ENCODE data around the gene GPR101. TPM values are rescaled to one million over a fixed set of nuclear protein-coding genes. Genes with fewer than 3 reads are reported as not detected.

Gene GPR101
- total and polyA plus RNA-seq, 9 of the 15 experiments (the other 6 are each of a cell fraction or from before 2014, with no cell fraction given) = not detected

DNA sequence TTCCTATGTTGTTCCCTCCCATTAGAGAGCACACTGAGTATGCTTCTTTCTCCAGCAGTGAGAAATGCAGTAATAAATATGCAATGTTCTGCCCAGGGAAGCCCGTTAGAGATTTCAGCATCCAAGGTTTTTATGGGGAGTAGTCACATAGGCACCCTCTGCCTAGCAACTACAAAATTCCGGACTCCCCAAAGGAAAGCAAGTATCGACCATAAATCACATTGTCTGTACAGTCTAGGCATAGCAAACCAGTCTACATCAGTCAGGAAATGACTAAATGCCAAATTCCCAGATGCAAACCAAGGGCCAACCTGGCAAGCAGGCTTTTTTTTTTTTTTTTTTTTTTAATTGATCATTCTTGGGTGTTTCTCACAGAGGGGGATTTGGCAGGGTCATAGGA, 34.8 kb downstream of the GPR101 start (continued):
- TF ChIP-seq HMBOX1 (IDR thresholded peaks at IDR 0.05) = no peak
- TF ChIP-seq NR2C1 (IDR thresholded peaks at IDR 0.05) = no peak
- no peak for TF ChIP-seq NR2C1 (tag; IDR thresholded peaks at IDR 0.05)
- no peak for TF ChIP-seq ZBTB34 (CRISPR knock-in tag; IDR thresholded peaks at IDR 0.05)

Other genes with a start within 250 kb of the GPR101 start
- gene RBMX, start 153.3 kb downstream of the GPR101 start, total RNA-seq (2014; rRNA removed) = 475 and 540 TPM in 2 replicates
- gene RBMX, start 153.3 kb downstream of the GPR101 start, total RNA-seq (2014; rRNA removed; fragmentation: Illumina TruSeq; extraction: Trizol) = 671 and 744 TPM in 2 replicates
- gene RBMX, start 153.3 kb downstream of the GPR101 start, total RNA-seq (2015; rRNA removed; fragmentation: Illumina TruSeq; extraction: Trizol) = 587 and 622 TPM in 2 replicates
- 421 and 459 TPM in 2 replicates for gene RBMX, start 153.3 kb downstream of the GPR101 start, total RNA-seq (2021)
- gene RBMX, start 153.3 kb downstream of the GPR101 start, polyA plus RNA-seq (2011; rRNA removed) = 461 and 523 TPM in 2 replicates
- gene RBMX, start 153.3 kb downstream of the GPR101 start, polyA plus RNA-seq (2014; fragmentation: Illumina TruSeq; extraction: Trizol) = 534 and 616 TPM in 2 replicates
- 100 to 1,000 TPM; 468 to 638 TPM for gene RBMX, start 153.3 kb downstream of the GPR101 start, polyA plus RNA-seq (2014; fragmentation: Nextera tagmentation; extraction: Ambion mirVana)
- 352 and 405 TPM in 2 replicates for gene RBMX, start 153.3 kb downstream of the GPR101 start, polyA plus RNA-seq (2014; rRNA removed)